GM23338 (cell line): ENCODE results near the gene TRAF5. TPM values are rescaled to one million over a fixed set of nuclear protein-coding genes. Genes with fewer than 3 reads are reported as not detected.

ENCODE experiments used
- ATAC-seq: fragments of 200-7000 bp; cut with Tn5 transposase; 3 replicates; pipeline ENCODE4 v1.9.1; 2020
- DNase-seq: peaks from one replicate; pipeline ENCODE4 v3.0.0-alpha.2; 2015; ENCODE audit warnings: low spot score
- H2AFZ ChIP-seq: fragments of 200-600 bp; sonication (generic); 2 replicates; pipeline ENCODE4 v1.8.0; 2016; ENCODE audit warnings: antibody characterized with exemption, mild to moderate bottlenecking, moderate library complexity
- H3F3A ChIP-seq: fragments of 200-600 bp; sonication (generic); replicated peaks from 2 replicates; pipeline ENCODE4 v1.8.0; 2017; ENCODE audit warnings: antibody characterized with exemption, mixed run types, low read depth
- H3K27ac ChIP-seq: fragments of 200-600 bp; sonication (generic); 2 replicates; pipeline ENCODE4 v1.6.1; 2016; ENCODE audit warnings: low read depth
- H3K27me3 ChIP-seq: fragments of 200-600 bp; sonication (generic); 2 replicates; pipeline ENCODE4 v1.8.0; 2016; ENCODE audit warnings: mild to moderate bottlenecking, mixed run types, moderate library complexity; ENCODE audit not compliant: insufficient read depth
- H3K36me3 ChIP-seq: fragments of 200-600 bp; sonication (generic); 2 replicates; pipeline ENCODE4 v1.8.0; 2016; ENCODE audit warnings: mild to moderate bottlenecking; ENCODE audit not compliant: insufficient read depth
- H3K4me1 ChIP-seq: fragments of 200-600 bp; sonication (generic); 2 replicates; pipeline ENCODE4 v1.8.0; 2016; ENCODE audit warnings: mild to moderate bottlenecking, moderate library complexity; ENCODE audit not compliant: insufficient read depth
- H3K4me2 ChIP-seq: fragments of 200-600 bp; sonication (generic); 2 replicates; pipeline ENCODE4 v1.7.1; 2017; ENCODE audit warnings: mixed run types
- H3K4me3 ChIP-seq: fragments of 200-600 bp; sonication (generic); 2 replicates; pipeline ENCODE4 v1.6.1; 2016; ENCODE audit warnings: mixed run types
- H3K79me2 ChIP-seq: fragments of 200-600 bp; sonication (generic); replicated peaks from 2 replicates; pipeline ENCODE4 v1.8.0; 2017; ENCODE audit warnings: mild to moderate bottlenecking; ENCODE audit not compliant: insufficient read depth
- H3K9me2 ChIP-seq: fragments of 200-600 bp; sonication (generic); 2 replicates; pipeline ENCODE4 v1.8.0; 2017; ENCODE audit not compliant: insufficient read depth
- H4K20me1 ChIP-seq: fragments of 200-600 bp; sonication (generic); replicated peaks from 2 replicates; pipeline ENCODE4 v1.8.0; 2017; ENCODE audit warnings: mild to moderate bottlenecking; ENCODE audit not compliant: insufficient read depth
- H3K27ac Mint-ChIP-seq: 2 replicates; pipeline ENCODE4 v1.8.0; 2020; ENCODE audit warnings: inconsistent platforms, mild to moderate bottlenecking, moderate library complexity, mixed read lengths
- H3K27me3 Mint-ChIP-seq: 3 replicates; pipeline ENCODE4 v1.8.0; 2022; ENCODE audit warnings: low read depth, mild to moderate bottlenecking, moderate library complexity, mixed read lengths, inconsistent platforms; ENCODE audit not compliant: insufficient read depth, poor library complexity
- H3K36me3 Mint-ChIP-seq: 3 replicates; pipeline ENCODE4 v1.8.0; 2021; ENCODE audit warnings: low read depth, mild to moderate bottlenecking, inconsistent platforms, moderate library complexity, mixed read lengths
- H3K4me1 Mint-ChIP-seq: 3 replicates; pipeline ENCODE4 v1.8.0; 2020; ENCODE audit warnings: mild to moderate bottlenecking, inconsistent platforms, mixed read lengths
- H3K4me3 Mint-ChIP-seq: 3 replicates; pipeline ENCODE4 v1.8.0; 2021; ENCODE audit warnings: moderate library complexity, mild to moderate bottlenecking, inconsistent platforms, mixed read lengths
- H3K9me3 Mint-ChIP-seq: 3 replicates; pipeline ENCODE4 v1.8.0; 2020; ENCODE audit warnings: moderate library complexity, mild to moderate bottlenecking, inconsistent platforms, mixed read lengths
- CREB1 ChIP-seq: fragments of 250-450 bp; sonication (Bioruptor Pico); IDR thresholded peaks from 2 replicates; pipeline ENCODE4 v1.5.0; 2020; ENCODE audit warnings: low read depth, mild to moderate bottlenecking, moderate library complexity
- EZH2 ChIP-seq: fragments of 200-600 bp; sonication (generic); IDR thresholded peaks from one replicate; pipeline ENCODE4 v1.8.0; 2017; ENCODE audit warnings: antibody characterized with exemption, mild to moderate bottlenecking, low read depth; ENCODE audit not compliant: unreplicated experiment
- EZH2phosphoT487 ChIP-seq: fragments of 200-600 bp; sonication (generic); IDR thresholded peaks from one replicate; pipeline ENCODE4 v1.8.1; 2018; ENCODE audit warnings: antibody characterized with exemption; ENCODE audit not compliant: unreplicated experiment
- JUNB ChIP-seq: IDR thresholded peaks from one replicate; pipeline ENCODE4 v1.6.1; 2016; ENCODE audit warnings: antibody characterized with exemption; ENCODE audit not compliant: unreplicated experiment
- NANOG ChIP-seq: IDR thresholded peaks from 2 replicates; pipeline ENCODE4 v1.6.1; 2016; ENCODE audit warnings: antibody characterized with exemption, borderline replicate concordance
- POLR2AphosphoS5 ChIP-seq: IDR thresholded peaks from 2 replicates; pipeline ENCODE4 v1.6.1; 2016; ENCODE audit warnings: antibody characterized with exemption, low read depth
- STAT1 ChIP-seq: IDR thresholded peaks from one replicate; pipeline ENCODE4 v1.6.1; 2016; ENCODE audit warnings: antibody characterized with exemption; ENCODE audit not compliant: unreplicated experiment
- ZNF114 ChIP-seq: fragments of 250-450 bp; sonication (Bioruptor Pico); IDR thresholded peaks from 2 replicates; pipeline ENCODE4 v1.5.0; 2020; ENCODE audit warnings: mild to moderate bottlenecking, moderate library complexity
- ZNF331 ChIP-seq: fragments of 250-450 bp; sonication (Bioruptor Pico); IDR thresholded peaks from 2 replicates; pipeline ENCODE4 v1.5.0; 2020; ENCODE audit warnings: low read depth, mild to moderate bottlenecking, moderate library complexity
- polyA plus RNA-seq: library from polyadenylated mRNA; unstranded; fragments of >200 nt; fragmentation: Nextera tagmentation; extraction: Ambion mirVana; gene quantifications from 2 replicates; pipeline ENCODE4 v1.2.1, GENCODE V29; 2016
- total RNA-seq: library from RNA; depleted of rRNA; stranded (reverse); fragments of >200 nt; shearing (Covaris generic); gene quantifications from 2 replicates; pipeline ENCODE4 v1.2.3, GENCODE V29; 2014
- TF ChIP-seq, protein P1 (sequence below): fragments of 250-450 bp; sonication (Bioruptor Pico); IDR thresholded peaks from 2 replicates; pipeline ENCODE4 v1.5.0; 2020; ENCODE audit warnings: mild to moderate bottlenecking, moderate library complexity
- TF ChIP-seq, protein P2 (sequence below): IDR thresholded peaks from 2 replicates; pipeline ENCODE4 v1.6.1; 2016; ENCODE audit warnings: antibody characterized with exemption
- TF ChIP-seq, protein P3 (sequence below): IDR thresholded peaks from one replicate; pipeline ENCODE4 v1.6.1; 2018; ENCODE audit warnings: antibody characterized with exemption; ENCODE audit not compliant: unreplicated experiment

Gene TRAF5
- total and polyA plus RNA-seq, 2 experiments from 2014 or later: 9.2 to 18.9 TPM

DNA sequence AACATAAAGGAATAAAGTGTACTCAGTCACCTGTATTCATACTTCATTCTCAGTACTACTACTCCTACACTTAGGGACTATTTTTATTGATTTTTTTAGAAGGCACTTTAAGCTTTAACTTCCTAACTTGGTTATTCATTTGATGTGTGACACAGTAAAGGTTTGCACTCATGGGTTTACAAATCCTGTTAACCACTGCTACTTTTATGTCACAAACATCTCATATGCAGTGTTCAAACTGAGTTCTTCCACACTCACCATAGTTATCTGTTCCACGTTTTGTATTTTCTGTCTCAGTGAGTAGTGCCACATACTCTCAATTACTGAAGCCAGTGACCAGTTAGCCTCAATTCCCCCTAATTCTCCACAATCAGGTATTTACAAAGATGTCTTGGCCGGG, 34.2 kb upstream of the TRAF5 start:
- Histone ChIP-seq H2AFZ (no peak overlapping the region), H3K4me3 (no peak overlapping the region), H3F3A (no peaks in the 10 kb centered on the region), H3K4me1 (no peaks in the 10 kb centered on the region), H3K4me2 (no peak overlapping the region), H4K20me1 (peaks cover 3% of the 10 kb centered on the region; the same call in 1 of the 2 replicates), H3K27me3 (no peaks in the 10 kb centered on the region), H3K79me2 (no peaks in the 10 kb centered on the region; the same call in 1 of the 2 replicates), H3K36me3 (peaks cover 35% of the 10 kb centered on the region; the same call in 1 of the 2 replicates), H3K27ac (no peak overlapping the region), H3K9me2 (no peaks in the 10 kb centered on the region)
- H3K27ac Mint-ChIP-seq: no peak overlapping the region
- no peaks in the 10 kb centered on the region for H3K9me3 Mint-ChIP-seq
- DNase-seq (no peak), ATAC-seq (no peak)
- TF ChIP-seq EZH2 (no peak), STAT1 (no peak), ZNF114 (no peak), NANOG (no peak), POLR2AphosphoS5 (no peak), CREB1 (CRISPR knock-in tag) (no peak), ZNF331 (CRISPR knock-in tag) (no peak), EZH2phosphoT487 (no peak), JUNB (no peak)
- TF ChIP-seq, protein P1, sequence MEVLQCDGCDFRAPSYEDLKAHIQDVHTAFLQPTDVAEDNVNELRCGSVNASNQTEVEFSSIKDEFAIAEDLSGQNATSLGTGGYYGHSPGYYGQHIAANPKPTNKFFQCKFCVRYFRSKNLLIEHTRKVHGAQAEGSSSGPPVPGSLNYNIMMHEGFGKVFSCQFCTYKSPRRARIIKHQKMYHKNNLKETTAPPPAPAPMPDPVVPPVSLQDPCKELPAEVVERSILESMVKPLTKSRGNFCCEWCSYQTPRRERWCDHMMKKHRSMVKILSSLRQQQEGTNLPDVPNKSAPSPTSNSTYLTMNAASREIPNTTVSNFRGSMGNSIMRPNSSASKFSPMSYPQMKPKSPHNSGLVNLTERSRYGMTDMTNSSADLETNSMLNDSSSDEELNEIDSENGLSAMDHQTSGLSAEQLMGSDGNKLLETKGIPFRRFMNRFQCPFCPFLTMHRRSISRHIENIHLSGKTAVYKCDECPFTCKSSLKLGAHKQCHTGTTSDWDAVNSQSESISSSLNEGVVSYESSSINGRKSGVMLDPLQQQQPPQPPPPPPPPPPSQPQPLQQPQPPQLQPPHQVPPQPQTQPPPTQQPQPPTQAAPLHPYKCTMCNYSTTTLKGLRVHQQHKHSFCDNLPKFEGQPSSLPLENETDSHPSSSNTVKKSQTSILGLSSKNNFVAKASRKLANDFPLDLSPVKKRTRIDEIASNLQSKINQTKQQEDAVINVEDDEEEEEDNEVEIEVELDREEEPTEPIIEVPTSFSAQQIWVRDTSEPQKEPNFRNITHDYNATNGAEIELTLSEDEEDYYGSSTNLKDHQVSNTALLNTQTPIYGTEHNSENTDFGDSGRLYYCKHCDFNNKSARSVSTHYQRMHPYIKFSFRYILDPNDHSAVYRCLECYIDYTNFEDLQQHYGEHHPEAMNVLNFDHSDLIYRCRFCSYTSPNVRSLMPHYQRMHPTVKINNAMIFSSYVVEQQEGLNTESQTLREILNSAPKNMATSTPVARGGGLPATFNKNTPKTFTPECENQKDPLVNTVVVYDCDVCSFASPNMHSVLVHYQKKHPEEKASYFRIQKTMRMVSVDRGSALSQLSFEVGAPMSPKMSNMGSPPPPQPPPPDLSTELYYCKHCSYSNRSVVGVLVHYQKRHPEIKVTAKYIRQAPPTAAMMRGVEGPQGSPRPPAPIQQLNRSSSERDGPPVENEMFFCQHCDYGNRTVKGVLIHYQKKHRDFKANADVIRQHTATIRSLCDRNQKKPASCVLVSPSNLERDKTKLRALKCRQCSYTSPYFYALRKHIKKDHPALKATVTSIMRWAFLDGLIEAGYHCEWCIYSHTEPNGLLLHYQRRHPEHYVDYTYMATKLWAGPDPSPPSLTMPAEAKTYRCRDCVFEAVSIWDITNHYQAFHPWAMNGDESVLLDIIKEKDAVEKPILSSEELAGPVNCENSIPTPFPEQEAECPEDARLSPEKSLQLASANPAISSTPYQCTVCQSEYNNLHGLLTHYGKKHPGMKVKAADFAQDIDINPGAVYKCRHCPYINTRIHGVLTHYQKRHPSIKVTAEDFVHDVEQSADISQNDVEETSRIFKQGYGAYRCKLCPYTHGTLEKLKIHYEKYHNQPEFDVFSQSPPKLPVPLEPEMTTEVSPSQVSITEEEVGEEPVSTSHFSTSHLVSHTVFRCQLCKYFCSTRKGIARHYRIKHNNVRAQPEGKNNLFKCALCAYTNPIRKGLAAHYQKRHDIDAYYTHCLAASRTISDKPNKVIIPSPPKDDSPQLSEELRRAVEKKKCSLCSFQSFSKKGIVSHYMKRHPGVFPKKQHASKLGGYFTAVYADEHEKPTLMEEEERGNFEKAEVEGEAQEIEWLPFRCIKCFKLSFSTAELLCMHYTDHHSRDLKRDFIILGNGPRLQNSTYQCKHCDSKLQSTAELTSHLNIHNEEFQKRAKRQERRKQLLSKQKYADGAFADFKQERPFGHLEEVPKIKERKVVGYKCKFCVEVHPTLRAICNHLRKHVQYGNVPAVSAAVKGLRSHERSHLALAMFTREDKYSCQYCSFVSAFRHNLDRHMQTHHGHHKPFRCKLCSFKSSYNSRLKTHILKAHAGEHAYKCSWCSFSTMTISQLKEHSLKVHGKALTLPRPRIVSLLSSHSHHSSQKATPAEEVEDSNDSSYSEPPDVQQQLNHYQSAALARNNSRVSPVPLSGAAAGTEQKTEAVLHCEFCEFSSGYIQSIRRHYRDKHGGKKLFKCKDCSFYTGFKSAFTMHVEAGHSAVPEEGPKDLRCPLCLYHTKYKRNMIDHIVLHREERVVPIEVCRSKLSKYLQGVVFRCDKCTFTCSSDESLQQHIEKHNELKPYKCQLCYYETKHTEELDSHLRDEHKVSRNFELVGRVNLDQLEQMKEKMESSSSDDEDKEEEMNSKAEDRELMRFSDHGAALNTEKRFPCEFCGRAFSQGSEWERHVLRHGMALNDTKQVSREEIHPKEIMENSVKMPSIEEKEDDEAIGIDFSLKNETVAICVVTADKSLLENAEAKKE: no peak
- TF ChIP-seq, protein P2, sequence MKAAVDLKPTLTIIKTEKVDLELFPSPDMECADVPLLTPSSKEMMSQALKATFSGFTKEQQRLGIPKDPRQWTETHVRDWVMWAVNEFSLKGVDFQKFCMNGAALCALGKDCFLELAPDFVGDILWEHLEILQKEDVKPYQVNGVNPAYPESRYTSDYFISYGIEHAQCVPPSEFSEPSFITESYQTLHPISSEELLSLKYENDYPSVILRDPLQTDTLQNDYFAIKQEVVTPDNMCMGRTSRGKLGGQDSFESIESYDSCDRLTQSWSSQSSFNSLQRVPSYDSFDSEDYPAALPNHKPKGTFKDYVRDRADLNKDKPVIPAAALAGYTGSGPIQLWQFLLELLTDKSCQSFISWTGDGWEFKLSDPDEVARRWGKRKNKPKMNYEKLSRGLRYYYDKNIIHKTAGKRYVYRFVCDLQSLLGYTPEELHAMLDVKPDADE: no peak
- TF ChIP-seq, protein P3, sequence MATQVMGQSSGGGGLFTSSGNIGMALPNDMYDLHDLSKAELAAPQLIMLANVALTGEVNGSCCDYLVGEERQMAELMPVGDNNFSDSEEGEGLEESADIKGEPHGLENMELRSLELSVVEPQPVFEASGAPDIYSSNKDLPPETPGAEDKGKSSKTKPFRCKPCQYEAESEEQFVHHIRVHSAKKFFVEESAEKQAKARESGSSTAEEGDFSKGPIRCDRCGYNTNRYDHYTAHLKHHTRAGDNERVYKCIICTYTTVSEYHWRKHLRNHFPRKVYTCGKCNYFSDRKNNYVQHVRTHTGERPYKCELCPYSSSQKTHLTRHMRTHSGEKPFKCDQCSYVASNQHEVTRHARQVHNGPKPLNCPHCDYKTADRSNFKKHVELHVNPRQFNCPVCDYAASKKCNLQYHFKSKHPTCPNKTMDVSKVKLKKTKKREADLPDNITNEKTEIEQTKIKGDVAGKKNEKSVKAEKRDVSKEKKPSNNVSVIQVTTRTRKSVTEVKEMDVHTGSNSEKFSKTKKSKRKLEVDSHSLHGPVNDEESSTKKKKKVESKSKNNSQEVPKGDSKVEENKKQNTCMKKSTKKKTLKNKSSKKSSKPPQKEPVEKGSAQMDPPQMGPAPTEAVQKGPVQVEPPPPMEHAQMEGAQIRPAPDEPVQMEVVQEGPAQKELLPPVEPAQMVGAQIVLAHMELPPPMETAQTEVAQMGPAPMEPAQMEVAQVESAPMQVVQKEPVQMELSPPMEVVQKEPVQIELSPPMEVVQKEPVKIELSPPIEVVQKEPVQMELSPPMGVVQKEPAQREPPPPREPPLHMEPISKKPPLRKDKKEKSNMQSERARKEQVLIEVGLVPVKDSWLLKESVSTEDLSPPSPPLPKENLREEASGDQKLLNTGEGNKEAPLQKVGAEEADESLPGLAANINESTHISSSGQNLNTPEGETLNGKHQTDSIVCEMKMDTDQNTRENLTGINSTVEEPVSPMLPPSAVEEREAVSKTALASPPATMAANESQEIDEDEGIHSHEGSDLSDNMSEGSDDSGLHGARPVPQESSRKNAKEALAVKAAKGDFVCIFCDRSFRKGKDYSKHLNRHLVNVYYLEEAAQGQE: no peak
- H3K36me3 Mint-ChIP-seq: peaks cover 47% of the 10 kb centered on the region
- peaks cover 1% of the 10 kb centered on the region for H3K27me3 Mint-ChIP-seq
- H3K4me1 Mint-ChIP-seq: no peaks in the 10 kb centered on the region
- H3K4me3 Mint-ChIP-seq: no peak overlapping the region
